Endothelial cell of umbilical vein (primary cell): Measurements from ENCODE around the gene ZBTB20. TPM values are rescaled to one million over a fixed set of nuclear protein-coding genes. Genes with fewer than 3 reads are reported as not detected.

Experiments
- BruUV-seq: library from RNA; stranded (reverse); fragments of 400-500 nt; replicated peaks from 2 replicates; lab custom pipeline; 2021; lab: Mats Ljungman, UMichigan
- CTCF ChIA-PET: fragments of 300-600, 350-600 bp; sonication (Branson Sonifier 250); formaldehyde crosslinking; loops from one replicate; lab custom pipeline; 2021; ENCODE audit warnings: antibody characterized with exemption, inconsistent platforms; lab: Charles Lee
- POLR2A ChIA-PET: fragments of 300-600, 350-600 bp; sonication (Branson Sonifier 250); formaldehyde crosslinking; loops from one replicate; lab custom pipeline; 2021; ENCODE audit warnings: antibody characterized with exemption, inconsistent platforms; lab: Charles Lee
- DNase-seq: peaks from one replicate; pipeline ENCODE4 v3.0.0-alpha.2; 2011; ENCODE audit warnings: low read depth, low spot score
- FAIRE-seq: peaks from 2 replicates; lab custom pipeline; 2011; peaks lifted over from hg19 to GRCh38; lab: Jason Lieb, UNC
- H2AFZ ChIP-seq: 2 replicates; pipeline ENCODE4 v1.6.0; 2012; ENCODE audit warnings: low read depth, low read length, control low read depth, inconsistent platforms
- H3K27ac ChIP-seq: 2 replicates; pipeline ENCODE4 v1.5.1; 2011; ENCODE audit warnings: low read depth, mild to moderate bottlenecking, control low read depth, low read length, moderate library complexity; ENCODE audit not compliant: insufficient read depth
- H3K27me3 ChIP-seq, 2 experiments: 2 replicates each; pipeline versions ENCODE4 v1.6.0 to v1.6.1; 2011; ENCODE audit warnings: low read length in 2 of 2, mixed read lengths in 1 of 2; ENCODE audit not compliant: control insufficient read depth in 2 of 2, insufficient read depth in 2 of 2
- H3K36me3 ChIP-seq, 2 experiments: 2 replicates in 1 of 2; 3 replicates in 1 of 2; pipeline ENCODE4 v1.5.1; 2011; ENCODE audit warnings: low read length in 2 of 2, mild to moderate bottlenecking in 1 of 2, moderate library complexity in 1 of 2; ENCODE audit not compliant: control insufficient read depth in 2 of 2, insufficient read depth in 2 of 2; ENCODE audit errors: extremely low read depth in 1 of 2
- H3K4me1 ChIP-seq: 3 replicates; pipeline ENCODE4 v1.5.1; 2011; ENCODE audit warnings: mild to moderate bottlenecking, low read length; ENCODE audit not compliant: control insufficient read depth, insufficient read depth; ENCODE audit errors: extremely low read depth
- H3K4me2 ChIP-seq: 2 replicates; pipeline ENCODE4 v1.6.1; 2011; ENCODE audit warnings: low read length, control low read depth, mixed read lengths; ENCODE audit not compliant: insufficient read depth
- H3K4me3 ChIP-seq, 3 experiments: fragments of 200-600 bp in 1 of 3; sonication (generic), shearing (Covaris generic) in 1 of 3; replicated peaks in 1 of 3; 2 replicates each; pipeline ENCODE4 v1.5.1; 2011 to 2016; ENCODE audit warnings: control low read depth in 3 of 3, low read length in 3 of 3, mild to moderate bottlenecking in 2 of 3, inconsistent platforms in 1 of 3, low read depth in 1 of 3, moderate library complexity in 1 of 3; ENCODE audit not compliant: insufficient read depth in 1 of 3
- H3K79me2 ChIP-seq: 2 replicates; pipeline ENCODE4 v1.6.0; 2012; ENCODE audit warnings: low read length, inconsistent platforms; ENCODE audit not compliant: control insufficient read depth, insufficient read depth
- H3K9ac ChIP-seq: replicated peaks from 2 replicates; pipeline ENCODE3; 2011; ENCODE audit warnings: low read length, control low read depth; ENCODE audit not compliant: insufficient read depth; ENCODE audit errors: extremely low read depth
- H3K9me1 ChIP-seq: replicated peaks from 3 replicates; pipeline ENCODE4 v1.6.0; 2011; ENCODE audit warnings: mild to moderate bottlenecking, low read length; ENCODE audit not compliant: control insufficient read depth, insufficient read depth; ENCODE audit errors: extremely low read depth
- H3K9me3 ChIP-seq: replicated peaks from 2 replicates; pipeline ENCODE4 v1.5.1; 2012; ENCODE audit warnings: low read length, inconsistent platforms; ENCODE audit not compliant: control insufficient read depth, insufficient read depth
- H4K20me1 ChIP-seq: replicated peaks from 2 replicates; pipeline ENCODE3; 2011; ENCODE audit warnings: mild to moderate bottlenecking, low read length; ENCODE audit not compliant: control insufficient read depth, insufficient read depth; ENCODE audit errors: extremely low read depth
- CTCF ChIP-seq, 2 donors: IDR thresholded peaks; 1 replicate in 1 of 2; 2 replicates in 1 of 2; pipeline ENCODE4 v1.5.1; 2011; ENCODE audit warnings: low read length in 2 of 2, mild to moderate bottlenecking in 2 of 2, moderate library complexity in 2 of 2, control low read depth in 1 of 2, inconsistent platforms in 1 of 2, low read depth in 1 of 2; ENCODE audit not compliant: insufficient read depth in 1 of 2; ENCODE audit errors: extremely low read depth in 1 of 2
- EZH2 ChIP-seq: IDR thresholded peaks from 2 replicates; pipeline ENCODE4 v1.6.1; 2012; ENCODE audit warnings: borderline replicate concordance, low read depth, mild to moderate bottlenecking, moderate library complexity, low read length, inconsistent platforms; ENCODE audit not compliant: severe bottlenecking
- FOS ChIP-seq: IDR thresholded peaks from 2 replicates; pipeline ENCODE4 v1.6.1; 2011; ENCODE audit warnings: mild to moderate bottlenecking, low read length, moderate library complexity, borderline replicate concordance; ENCODE audit not compliant: insufficient read depth
- GATA2 ChIP-seq: IDR thresholded peaks from 2 replicates; pipeline ENCODE4 v1.7.0; 2011; ENCODE audit warnings: low read depth, mild to moderate bottlenecking, moderate library complexity, mixed read lengths, low read length; ENCODE audit not compliant: insufficient read length, insufficient read depth
- JUN ChIP-seq: IDR thresholded peaks from 2 replicates; pipeline ENCODE4 v1.6.1; 2011; ENCODE audit warnings: borderline replicate concordance, low read depth; ENCODE audit not compliant: insufficient read length, insufficient read depth
- MAX ChIP-seq: IDR thresholded peaks from 2 replicates; pipeline ENCODE4 v1.6.1; 2011; ENCODE audit not compliant: insufficient read depth, insufficient read length
- MYC ChIP-seq: IDR thresholded peaks from one replicate; pipeline ENCODE4 v1.6.1; 2011; ENCODE audit warnings: mild to moderate bottlenecking, low read depth, low read length
- POLR2A ChIP-seq: IDR thresholded peaks from 2 replicates; pipeline ENCODE4 v1.6.1; 2012; ENCODE audit warnings: low read depth, mild to moderate bottlenecking, control low read depth, low read length
- POLR2AphosphoS5 ChIP-seq: IDR thresholded peaks from 2 replicates; pipeline ENCODE4 v1.6.1; 2012; ENCODE audit warnings: low read depth, mild to moderate bottlenecking, control low read depth, low read length, moderate library complexity; ENCODE audit not compliant: insufficient read depth
- dilution Hi-C: fragments of 300-500 bp; cut with MboI; formaldehyde crosslinking; loops from one replicate; pipeline ENCODE4 v1.15.0; 2019; ENCODE audit warnings: low sequenced_read_pairs; ENCODE audit not compliant: extremely low pct_ligation_motif_present
- intact Hi-C: fragments of 100-400 bp; cut with micrococcal nuclease; formaldehyde crosslinking; loops from one replicate; pipeline ENCODE4 v1.10.0; 2022
- polyA plus RNA-seq, 4 experiments: library from polyadenylated mRNA; depleted of rRNA in 3 of 4; stranded (reverse) in 3 of 4; unstranded in 1 of 4; fragments of >200 nt; gene quantifications; 2 replicates each; pipeline versions ENCODE4 v1.2.1 to v1.2.3, GENCODE V29; 2011 to 2012; ENCODE audit warnings: missing spikeins in 1 of 4
- total RNA-seq: library from RNA; stranded (reverse); gene quantifications from 2 replicates; pipeline ENCODE4 v1.2.3, GENCODE V29; 2021

ZBTB20 gene
- total and polyA plus RNA-seq, 2 donors (not counting 3 experiments of a cell fraction or from before 2014, with no cell fraction given) = 2.1 to 20.5 TPM

GRCh38 chr3:114307222-114307830, 839.8 kb downstream of the ZBTB20 start:
- H3K9me3 ChIP-seq = no peaks in the 10 kb centered on the region
- H3K9me1 ChIP-seq = no peaks in the 10 kb centered on the region
- ChIA-PET CTCF (interaction anchor here (0.7 to 1.4 kb wide), 3 partner anchors 16 to 152 kb away, joined by 3 read pairs; no protein-coding TSS in a partner anchor), POLR2A (no interaction called here)
- H3K4me1 ChIP-seq = no peaks in the 10 kb centered on the region
- no peak overlapping the region for H3K9ac ChIP-seq
- dilution Hi-C loops (no loop called here), intact Hi-C loops (no loop called here)
- H3K36me3 ChIP-seq = no peaks in the 10 kb centered on the region
- BruUV-seq = no TSS peak
- no peak for TF ChIP-seq EZH2
- DNase-seq = no peak
- no peak overlapping the region for H3K4me2 ChIP-seq
- no peak overlapping the region for H3K4me3 ChIP-seq
- no peak for FAIRE-seq
- no peak overlapping the region for H3K27ac ChIP-seq
- H3K27me3 ChIP-seq = peaks cover 2 to 6% of the 10 kb centered on the region in 2 experiments
- H4K20me1 ChIP-seq = no peaks in the 10 kb centered on the region
- no peaks in the 10 kb centered on the region for H3K79me2 ChIP-seq
- H2AFZ ChIP-seq = no peak overlapping the region

DNA sequence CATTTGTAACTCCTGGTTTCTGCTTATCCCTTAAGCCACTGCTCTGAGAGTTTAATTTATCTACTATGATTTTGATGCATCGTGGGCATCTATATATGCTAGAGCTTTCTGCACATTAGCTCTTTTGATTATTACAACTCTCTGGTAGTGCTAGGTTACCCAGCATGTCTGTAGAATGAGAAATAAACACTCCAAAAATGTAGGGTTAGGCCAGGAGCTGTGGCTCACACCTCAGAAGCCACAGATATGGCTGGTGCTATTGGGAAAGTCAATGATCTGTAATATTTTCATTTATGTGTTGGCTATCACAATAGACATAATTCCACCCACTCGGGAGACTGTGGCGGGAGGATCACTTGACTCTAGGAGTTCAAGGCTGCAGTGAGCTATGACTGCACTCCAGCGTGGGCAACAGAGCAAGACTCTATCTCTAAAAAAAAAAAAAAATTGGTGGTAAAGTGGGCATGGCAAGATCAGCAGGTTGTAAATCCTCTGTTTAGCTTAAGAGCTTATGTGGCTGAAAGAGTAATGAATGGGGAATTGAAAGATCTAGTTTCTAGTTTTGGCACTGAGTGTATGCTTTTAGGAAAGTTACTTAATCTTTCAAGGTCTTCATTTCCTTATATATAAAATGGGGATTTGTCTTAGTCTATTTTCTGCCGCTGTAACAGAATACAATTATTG, 847.0 kb downstream of the ZBTB20 start:
- Histone ChIP-seq H3K4me2 (no peak overlapping the region), H3K27me3 (peaks cover 8 to 12% of the 10 kb centered on the region in 2 experiments), H3K4me3 (no peak overlapping the region), H3K36me3 (no peaks in the 10 kb centered on the region), H3K4me1 (no peaks in the 10 kb centered on the region), H3K9ac (no peak overlapping the region), H3K9me1 (no peaks in the 10 kb centered on the region), H3K79me2 (no peaks in the 10 kb centered on the region), H2AFZ (no peak overlapping the region), H3K27ac (no peak overlapping the region), H3K9me3 (no peaks in the 10 kb centered on the region), H4K20me1 (no peaks in the 10 kb centered on the region)
- POLR2A ChIA-PET = no interaction called here
- TF ChIP-seq FOS = no peak
- TF ChIP-seq POLR2AphosphoS5 = no peak
- no peak for TF ChIP-seq CTCF (IDR thresholded peaks at IDR 0.05; ENCODE audit: extremely low read depth in 1 of 2, insufficient read depth in 1 of 2, low read depth in 1 of 2, low read length in 2 of 2)
- no peak for TF ChIP-seq EZH2
- no peak for TF ChIP-seq MYC
- TF ChIP-seq JUN = no peak
- TF ChIP-seq MAX = no peak
- TF ChIP-seq GATA2 = no peak
- TF ChIP-seq POLR2A = no peak
- intact Hi-C loops = loop anchor here (1.0 to 10.0 kb wide), 3 partner anchors 148 to 563 kb away; no protein-coding TSS in a partner anchor
- dilution Hi-C loops = no loop called here
- CTCF ChIA-PET = interaction anchor here (0.9 to 2.7 kb wide), 18 partner anchors 9 to 869 kb away, joined by 3 to 47 read pairs (median 6); partner anchors contain the start of genes DRD3 and GRAMD1C
- FAIRE-seq (no peak), DNase-seq (no peak)
- no TSS peak for BruUV-seq
